ENCODE measurements around the gene COL5A1. TPM values are rescaled to one million over a fixed set of nuclear protein-coding genes. Genes with fewer than 3 reads are reported as not detected.

The COL5A1 gene
- total and polyA plus RNA-seq, 2 donors from 2014 or later, result 2.4 to 23.8 TPM

GRCh38 chr9:134705786-134706185 is 64.2 kb downstream of the COL5A1 start:
- Histone ChIP-seq H3K4me3 (ENCODE audit: low read length in 3 of 3) (no peak overlapping the region), H3K27me3 (ENCODE audit: control insufficient read depth, insufficient read depth, low read length) (no peaks in the 10 kb centered on the region), H3K36me3 (ENCODE audit: control insufficient read depth in 2 of 3, insufficient read depth in 3 of 3, low read length in 3 of 3) (no peaks in the 10 kb centered on the region), H3K9ac (ENCODE audit: low read length in 3 of 3) (no peak overlapping the region), H3K27ac (ENCODE audit: low read depth in 2 of 2, low read length in 2 of 2) (no peak overlapping the region), H3K4me1 (ENCODE audit: control insufficient read depth in 2 of 3, insufficient read depth in 2 of 3, low read depth in 1 of 3, low read length in 3 of 3) (peaks cover 0 to 4% (median 0%) of the 10 kb centered on the region in 3 donors), H3K9me3 (ENCODE audit: control insufficient read depth in 2 of 3, insufficient read depth in 1 of 3, low read length in 3 of 3) (no peaks in the 10 kb centered on the region)
- intact Hi-C loops (cut with DNase I), result no loop called here
- DNase-seq (peak in 1 of 5 donors; percentile 63), FAIRE-seq (no peak)
- TF ChIP-seq CTCF (IDR thresholded peaks at IDR 0.05; ENCODE audit: borderline replicate concordance, extremely low read depth, insufficient read depth), result no peak

- DNase-seq (peak in 1 of 5 donors; percentile 73), FAIRE-seq (no peak)
- peaks cover 0 to 4% (median 0%) of the 10 kb centered on the region in 3 donors for H3K4me1 ChIP-seq (ENCODE audit: control insufficient read depth in 2 of 3, insufficient read depth in 2 of 3, low read depth in 1 of 3, low read length in 3 of 3)
- H3K36me3 ChIP-seq (ENCODE audit: control insufficient read depth in 2 of 3, insufficient read depth in 3 of 3, low read length in 3 of 3), result no peaks in the 10 kb centered on the region
- no peak overlapping the region for H3K4me3 ChIP-seq (ENCODE audit: low read length in 3 of 3)
- intact Hi-C loops (cut with DNase I), result no loop called here
- H3K9ac ChIP-seq (ENCODE audit: low read length in 3 of 3), result no peak overlapping the region
- no peak for TF ChIP-seq CTCF (IDR thresholded peaks at IDR 0.05; ENCODE audit: borderline replicate concordance, extremely low read depth, insufficient read depth)
- no peak overlapping the region for H3K27ac ChIP-seq (ENCODE audit: low read depth in 2 of 2, low read length in 2 of 2)
- no peaks in the 10 kb centered on the region for H3K27me3 ChIP-seq (ENCODE audit: control insufficient read depth, insufficient read depth, low read length)
- H3K9me3 ChIP-seq (ENCODE audit: control insufficient read depth in 2 of 3, insufficient read depth in 1 of 3, low read length in 3 of 3), result no peaks in the 10 kb centered on the region
These were observed 64.9 kb downstream of the COL5A1 start for GRCh38 chr9:134706522-134706921.

- no peak for TF ChIP-seq CTCF (IDR thresholded peaks at IDR 0.05; ENCODE audit: borderline replicate concordance, extremely low read depth, insufficient read depth)
- H3K9ac ChIP-seq (ENCODE audit: low read length in 3 of 3), result no peak overlapping the region
- no peak overlapping the region for H3K27ac ChIP-seq (ENCODE audit: low read depth in 2 of 2, low read length in 2 of 2)
- H3K27me3 ChIP-seq (ENCODE audit: control insufficient read depth, insufficient read depth, low read length), result no peaks in the 10 kb centered on the region
- FAIRE-seq (no peak), DNase-seq (peak; percentile 85 to 95 (median 89))
- no peaks in the 10 kb centered on the region for H3K9me3 ChIP-seq (ENCODE audit: control insufficient read depth in 2 of 3, insufficient read depth in 1 of 3, low read length in 3 of 3)
- no peaks in the 10 kb centered on the region for H3K36me3 ChIP-seq (ENCODE audit: control insufficient read depth in 2 of 3, insufficient read depth in 3 of 3, low read length in 3 of 3)
- intact Hi-C loops (cut with DNase I), result no loop called here
- H3K4me3 ChIP-seq (ENCODE audit: low read length in 3 of 3), result no peak overlapping the region
- peaks cover 0 to 4% (median 0%) of the 10 kb centered on the region in 3 donors for H3K4me1 ChIP-seq (ENCODE audit: control insufficient read depth in 2 of 3, insufficient read depth in 2 of 3, low read depth in 1 of 3, low read length in 3 of 3)
These were observed 65.6 kb downstream of the COL5A1 start for GRCh38 chr9:134707031-134707680.
